Heart right ventricle (tissue), 16 donors: ENCODE measurements around the gene CHST12. TPM values are rescaled to one million over a fixed set of nuclear protein-coding genes. Genes with fewer than 3 reads are reported as not detected.

Source experiments
- ATAC-seq, 8 donors: fragments of 200-7000 bp; cut with Tn5 transposase; one replicate each; pipeline ENCODE4 v1.9.1; 2020; ENCODE audit warnings: mild to moderate bottlenecking in 8 of 8, moderate library complexity in 8 of 8, moderate number of reproducible peaks in 1 of 8
- DNase-seq, 2 donors: peaks; one replicate each; pipeline ENCODE4 v3.0.0-alpha.2; 2020
- H3K27ac ChIP-seq, 10 donors: fragments of 200-600 bp; sonication (generic) in 2 of 10; one replicate each; pipeline versions ENCODE4 v1.5.0 to v1.8.0; 2020 to 2022; ENCODE audit warnings: mild to moderate bottlenecking in 3 of 10
- H3K27me3 ChIP-seq, 7 donors: fragments of 200-600 bp; one replicate each; pipeline ENCODE4 v1.8.0; 2021 to 2022; ENCODE audit warnings: mild to moderate bottlenecking in 2 of 7
- H3K36me3 ChIP-seq, 9 donors: fragments of 200-600 bp; sonication (generic) in 1 of 9; one replicate each; pipeline versions ENCODE4 v1.5.0 to v1.8.0; 2020 to 2022; ENCODE audit warnings: mild to moderate bottlenecking in 2 of 9
- H3K4me1 ChIP-seq, 9 donors: fragments of 200-600 bp; sonication (generic) in 1 of 9; one replicate each; pipeline versions ENCODE4 v1.5.0 to v1.8.0; 2020 to 2022; ENCODE audit warnings: mild to moderate bottlenecking in 4 of 9
- H3K4me3 ChIP-seq, 10 donors: fragments of 200-600 bp; sonication (generic) in 2 of 10; one replicate each; pipeline versions ENCODE4 v1.5.0 to v1.8.0; 2020 to 2022; ENCODE audit warnings: mild to moderate bottlenecking in 7 of 10, moderate library complexity in 2 of 10
- H3K9me3 ChIP-seq, 11 donors: fragments of 200-600 bp in 10 of 11; sonication (generic) in 2 of 11; one replicate each; pipeline versions ENCODE4 v1.5.0 to v1.8.0; 2013 to 2022; ENCODE audit warnings: mild to moderate bottlenecking in 2 of 11, control low read depth in 1 of 11, moderate library complexity in 1 of 11
- WGBS, 2 donors: extraction: QIAGEN DNeasy Blood & Tissue Kit; methylation state at CpG; one replicate each; pipeline ENCODE4 v1.1.7; 2013; ENCODE audit warnings: inconsistent platforms in 1 of 2; 5-methylcytosine and 5-hydroxymethylcytosine counted together
- intact Hi-C, 10 donors: fragments of 100-400 bp; cut with DNase I; formaldehyde crosslinking; loops; one replicate each; pipeline versions ENCODE4 v1.11.1 to v1.14.2; 2022
- polyA plus RNA-seq, 2 donors: library from polyadenylated mRNA; stranded (reverse); fragments of 200-250 nt; gene quantifications; one replicate each; pipeline ENCODE4 v1.2.3, GENCODE V29; 2013
- total RNA-seq, 10 donors: library from RNA; stranded (reverse); fragmentation: NEBNext Ultra II Directional in 3 of 10; extraction: Animal tissue kit (Norgen Biotek cat#: 25700) in 3 of 10; gene quantifications; one replicate each; pipeline versions ENCODE4 v1.2.1 to v1.2.4, GENCODE V29; 2021 to 2023
- TF ChIP-seq, protein P1 (sequence below), 9 donors: fragments of 200-600 bp; sonication (generic) in 2 of 9; IDR thresholded peaks; one replicate each; pipeline versions ENCODE4 v1.5.0 to v1.8.0; 2021 to 2022; ENCODE audit warnings: antibody characterized with exemption in 9 of 9, mild to moderate bottlenecking in 5 of 9, moderate library complexity in 1 of 9
- donor health status: Arrhythmogenic right ventricular cardiomyopathy.
- donor health status: ischemic (EF 13 %, LVEDD 7.1; RV severe dilation, severe dysfunction).
- donor health status: healthy with polysubstance abuse.
- donor health status: DM: no; HTN: yes; CAD: no.
- donor health status: DM: no; HTN: no; CAD: no.
- donor health status: ischemic (EF 25% LVEDD 6.9; RV normal size, moderate dysfunction).
- donor health status: ischemic (EF 25% LVEDD 5.7; RV mildly dilated, moderate dysfunction).
- donor health status: healthy.
- donor health status: DM: yes; HTN: yes; CAD: no.
- donor health status: Ischemic cardiomyopathy.
- donor health status: ischemic (EF 35%, LVEDD 5.7; RV mildly dilated, moderate dysfunction).
- donor health status: nonischemic (EF 11% LVEDD 7.7; RV severe dilation, severe dysfunction).
- donor health status: DM: yes; HTN: yes; CAD: no.
- donor health status: PGD.
- donor health status: ischemic (EF 29% LVEDD 5.4; RV normal size, mild dysfunction).
- donor health status: nonischemic (EF 23%, LVEDD 6.1; RV moderate dilation, normal function).

Gene CHST12
- total and polyA plus RNA-seq, 12 donors: 12.4 to 17.2 (median 14.0) TPM

DNA sequence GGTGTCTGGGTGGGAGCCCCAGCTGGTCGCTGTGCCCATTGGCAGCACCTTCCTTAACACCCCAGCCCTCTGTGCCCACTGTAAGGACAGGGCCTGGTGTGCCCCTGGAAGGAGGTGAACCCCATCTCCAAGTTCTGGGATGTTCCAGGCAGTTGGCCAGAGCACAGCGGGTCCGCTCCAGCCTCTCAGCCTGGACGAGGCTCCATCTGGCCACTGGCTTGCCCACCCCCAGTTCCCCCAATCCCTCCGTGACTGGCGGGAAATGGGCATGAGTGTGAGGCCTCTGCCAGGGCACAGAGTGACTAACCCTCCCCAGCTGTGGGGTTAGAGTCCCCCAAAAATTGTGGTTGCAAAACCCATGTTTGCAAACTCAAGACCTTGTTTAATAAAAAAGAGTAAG is 57.2 kb downstream of the CHST12 start:
- WGBS, 2 donors: 87 to 88% methylated on average over 6 of the region's 6 CpGs
- H3K27ac ChIP-seq: no peak overlapping the region
- no peaks in the 10 kb centered on the region for H3K36me3 ChIP-seq
- H3K9me3 ChIP-seq: peaks cover 0 to 9% (median 0%) of the 10 kb centered on the region in 11 donors
- H3K27me3 ChIP-seq: no peaks in the 10 kb centered on the region
- TF ChIP-seq, protein P1, sequence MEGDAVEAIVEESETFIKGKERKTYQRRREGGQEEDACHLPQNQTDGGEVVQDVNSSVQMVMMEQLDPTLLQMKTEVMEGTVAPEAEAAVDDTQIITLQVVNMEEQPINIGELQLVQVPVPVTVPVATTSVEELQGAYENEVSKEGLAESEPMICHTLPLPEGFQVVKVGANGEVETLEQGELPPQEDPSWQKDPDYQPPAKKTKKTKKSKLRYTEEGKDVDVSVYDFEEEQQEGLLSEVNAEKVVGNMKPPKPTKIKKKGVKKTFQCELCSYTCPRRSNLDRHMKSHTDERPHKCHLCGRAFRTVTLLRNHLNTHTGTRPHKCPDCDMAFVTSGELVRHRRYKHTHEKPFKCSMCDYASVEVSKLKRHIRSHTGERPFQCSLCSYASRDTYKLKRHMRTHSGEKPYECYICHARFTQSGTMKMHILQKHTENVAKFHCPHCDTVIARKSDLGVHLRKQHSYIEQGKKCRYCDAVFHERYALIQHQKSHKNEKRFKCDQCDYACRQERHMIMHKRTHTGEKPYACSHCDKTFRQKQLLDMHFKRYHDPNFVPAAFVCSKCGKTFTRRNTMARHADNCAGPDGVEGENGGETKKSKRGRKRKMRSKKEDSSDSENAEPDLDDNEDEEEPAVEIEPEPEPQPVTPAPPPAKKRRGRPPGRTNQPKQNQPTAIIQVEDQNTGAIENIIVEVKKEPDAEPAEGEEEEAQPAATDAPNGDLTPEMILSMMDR (IDR thresholded peaks at IDR 0.05): no peak
- DNase-seq (no peak), ATAC-seq (no peak)
- intact Hi-C loops: no loop called here
- H3K4me3 ChIP-seq: no peak overlapping the region
- no peaks in the 10 kb centered on the region for H3K4me1 ChIP-seq

DNA sequence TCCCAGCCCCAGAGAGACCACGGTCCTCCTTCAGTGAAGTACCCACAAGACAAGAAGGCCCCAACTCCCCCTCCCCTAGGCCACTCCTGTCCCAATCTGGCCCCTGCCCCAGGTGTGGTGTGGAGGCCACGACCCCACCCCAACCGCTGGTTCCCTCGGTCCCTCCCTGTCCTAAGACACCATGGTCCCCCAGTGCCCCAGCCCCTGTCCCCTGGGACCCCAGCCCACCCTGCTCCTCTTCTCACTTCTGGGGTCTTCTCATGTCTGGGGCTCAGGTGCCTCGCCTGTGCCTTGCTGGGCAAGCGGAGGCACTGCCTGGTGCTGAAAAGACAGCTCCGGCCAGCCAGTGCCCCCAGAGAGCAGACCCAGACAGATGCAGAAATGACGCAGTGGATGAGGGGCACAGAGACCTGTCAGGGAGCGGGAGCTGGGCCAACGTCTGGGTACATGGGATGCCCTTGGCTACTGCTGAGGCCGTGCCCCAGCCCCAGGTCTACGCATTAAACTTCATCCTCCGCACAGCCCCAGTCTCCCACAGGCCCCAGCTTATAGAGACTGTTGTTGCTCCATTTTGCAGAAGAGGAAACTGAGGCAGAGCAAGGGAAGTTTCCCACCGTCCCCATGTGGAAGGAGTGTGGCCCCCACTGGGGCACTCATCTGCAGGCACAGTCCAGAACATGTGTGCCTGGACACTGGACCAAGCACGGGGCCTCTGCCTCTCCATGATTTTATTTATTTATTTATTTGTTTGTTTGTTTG is 58.0 kb downstream of the CHST12 start:
- Histone ChIP-seq H3K4me1 (no peaks in the 10 kb centered on the region), H3K27me3 (no peaks in the 10 kb centered on the region), H3K27ac (no peak overlapping the region), H3K4me3 (no peak overlapping the region), H3K36me3 (no peaks in the 10 kb centered on the region), H3K9me3 (peaks cover 0 to 9% (median 0%) of the 10 kb centered on the region in 11 donors)
- intact Hi-C loops: no loop called here
- TF ChIP-seq, protein P1 (IDR thresholded peaks at IDR 0.05): no peak
- no peak for DNase-seq
- WGBS, 2 donors: 72 to 78% methylated on average over 14 to 15 of the region's 15 CpGs
- peak in 2 of 8 donors; percentile 17 to 38 for ATAC-seq

DNA sequence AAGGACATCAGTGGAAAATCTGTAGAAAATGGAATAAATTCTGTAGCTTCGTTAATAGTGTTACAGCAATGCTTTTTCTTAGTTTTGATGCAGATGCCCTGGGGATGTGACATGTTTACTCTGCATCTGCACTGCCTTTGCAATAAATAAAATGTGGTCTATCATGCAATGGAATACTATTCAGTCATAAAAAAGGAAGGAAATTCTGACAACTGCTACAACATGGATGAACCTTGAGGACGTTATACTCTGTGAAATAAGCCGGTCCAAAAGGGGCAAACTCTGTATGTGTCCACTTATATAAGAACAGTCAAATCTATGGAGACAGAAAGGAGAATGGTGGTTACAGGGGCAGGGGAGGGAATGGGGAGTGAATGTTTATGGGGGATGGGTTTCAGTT is 59.3 kb downstream of the CHST12 start:
- Histone ChIP-seq H3K4me1 (no peaks in the 10 kb centered on the region), H3K4me3 (no peak overlapping the region), H3K27me3 (no peaks in the 10 kb centered on the region), H3K27ac (no peak overlapping the region), H3K9me3 (peaks cover 0 to 9% (median 0%) of the 10 kb centered on the region in 11 donors), H3K36me3 (no peaks in the 10 kb centered on the region)
- DNase-seq: no peak
- intact Hi-C loops: no loop called here
- ATAC-seq: no peak
- TF ChIP-seq, protein P1 (IDR thresholded peaks at IDR 0.05): no peak
- WGBS, 2 donors: 87 to 91% methylated on average over 3 of the region's 3 CpGs

DNA sequence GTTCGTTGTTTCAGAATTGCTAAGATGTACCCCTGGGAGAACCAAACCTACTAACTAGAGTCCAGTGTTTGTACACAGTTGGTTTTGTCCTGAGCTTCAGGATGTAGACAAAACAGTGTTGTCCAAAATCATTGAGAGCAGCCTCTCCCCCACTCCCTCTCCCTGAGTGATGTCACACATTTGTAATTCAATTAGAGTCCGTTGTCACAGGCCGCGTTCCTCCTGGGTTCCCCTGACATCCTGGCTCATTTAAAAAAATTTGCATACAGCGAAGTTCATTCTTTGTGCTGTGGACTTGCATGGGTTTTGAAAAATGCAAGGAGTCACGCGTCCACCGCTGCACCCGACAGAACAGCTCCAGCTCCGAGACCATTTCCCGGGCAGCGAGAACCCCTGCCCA is 62.5 kb downstream of the CHST12 start:
- Histone ChIP-seq H3K27ac (no peak overlapping the region), H3K4me1 (peaks cover 0 to 18% (median 0%) of the 10 kb centered on the region in 9 donors), H3K9me3 (peaks cover 0 to 9% (median 0%) of the 10 kb centered on the region in 11 donors), H3K4me3 (no peak overlapping the region), H3K27me3 (peaks cover 0 to 10% (median 0%) of the 10 kb centered on the region in 7 donors), H3K36me3 (no peaks in the 10 kb centered on the region)
- WGBS, 2 donors: 67 to 78% methylated on average over 12 of the region's 12 CpGs
- intact Hi-C loops: loop anchor here in 1 of 10 donors (5.0 kb wide), 1 partner anchor 216 kb away; no protein-coding TSS in a partner anchor
- DNase-seq: no peak
- TF ChIP-seq, protein P1 (IDR thresholded peaks at IDR 0.05): no peak
- ATAC-seq: no peak
